GM11168 (cell line): ENCODE results near the gene CDYL.

Experiments
- in situ Hi-C: fragments of 300-500 bp; cut with MboI; formaldehyde crosslinking; loops from one replicate; pipeline ENCODE4 v1.12.0; 2022; ENCODE audit warnings: low sequenced_read_pairs; ENCODE audit not compliant: unreplicated experiment

Gene CDYL

DNA sequence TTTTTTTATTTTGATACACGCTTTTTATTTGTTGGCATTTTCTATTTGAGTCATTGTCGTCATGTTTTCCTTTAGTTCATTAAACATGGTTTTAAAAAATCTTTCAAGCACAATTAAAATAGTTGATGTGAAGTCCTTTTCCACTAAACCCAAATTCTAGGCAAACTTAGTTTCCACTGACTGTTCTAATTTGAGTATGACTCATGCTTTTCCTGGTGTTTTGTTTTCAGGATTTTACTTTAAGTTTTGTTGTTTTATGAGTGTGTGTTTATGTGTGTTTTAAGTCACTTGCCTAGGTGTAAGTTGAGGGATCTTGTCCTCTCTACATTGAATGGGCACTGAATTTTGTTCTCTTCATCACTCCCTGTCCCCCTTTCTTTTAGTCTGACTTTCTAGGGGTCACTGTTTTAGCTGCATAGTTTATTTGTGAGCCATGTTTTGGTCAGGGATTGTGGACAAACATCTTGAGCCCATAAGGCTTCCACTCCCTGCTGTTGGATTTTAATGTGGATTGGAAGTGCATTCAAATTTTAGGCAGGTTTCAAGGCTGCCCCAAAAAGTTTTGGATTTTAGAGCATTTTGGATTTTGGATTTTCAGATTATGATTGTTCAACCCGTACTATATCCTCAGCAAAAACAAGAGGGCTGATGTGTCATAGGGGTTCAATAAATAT lies 94.8 kb downstream of the CDYL start:
- in situ Hi-C loops = no loop called here

DNA sequence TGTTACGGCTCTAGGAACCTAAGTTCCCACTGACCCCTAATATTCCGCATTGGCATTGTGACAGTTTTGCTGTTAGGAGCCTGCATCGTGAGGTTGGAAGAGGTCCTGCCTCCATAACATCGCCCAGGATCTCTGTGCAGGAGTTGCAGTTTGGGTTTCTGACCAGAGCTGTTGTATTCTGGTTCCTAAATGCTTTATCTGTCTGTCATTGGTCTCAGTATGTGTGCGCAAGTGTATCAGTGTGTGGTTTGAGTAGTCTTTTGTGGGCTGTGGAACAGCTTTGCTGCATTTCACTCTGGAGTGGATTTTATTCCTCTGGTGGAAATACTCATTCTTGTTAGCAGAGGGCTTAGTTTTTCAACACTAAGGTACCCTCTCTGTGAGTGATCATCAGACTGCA lies 95.6 kb downstream of the CDYL start:
- in situ Hi-C loops = no loop called here

DNA sequence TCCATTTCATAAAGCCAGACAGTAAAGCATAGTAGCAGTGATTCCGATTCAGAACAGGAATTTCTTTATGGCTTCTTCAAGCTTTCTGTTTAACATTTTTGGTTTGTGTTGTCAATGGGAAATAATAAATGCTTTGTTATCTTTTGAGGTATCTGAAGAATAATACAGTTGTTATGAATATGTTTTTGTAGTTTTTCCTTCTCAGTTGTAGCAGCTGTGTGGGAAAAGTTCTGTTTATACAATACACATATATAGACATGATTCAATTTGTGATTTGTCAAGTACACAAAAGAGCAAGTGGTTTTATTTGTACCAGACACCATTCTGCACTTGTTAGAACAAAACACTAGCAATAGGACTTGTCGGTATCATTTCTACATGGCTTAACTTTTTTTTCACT lies 96.6 kb downstream of the CDYL start:
- in situ Hi-C loops = no loop called here

DNA sequence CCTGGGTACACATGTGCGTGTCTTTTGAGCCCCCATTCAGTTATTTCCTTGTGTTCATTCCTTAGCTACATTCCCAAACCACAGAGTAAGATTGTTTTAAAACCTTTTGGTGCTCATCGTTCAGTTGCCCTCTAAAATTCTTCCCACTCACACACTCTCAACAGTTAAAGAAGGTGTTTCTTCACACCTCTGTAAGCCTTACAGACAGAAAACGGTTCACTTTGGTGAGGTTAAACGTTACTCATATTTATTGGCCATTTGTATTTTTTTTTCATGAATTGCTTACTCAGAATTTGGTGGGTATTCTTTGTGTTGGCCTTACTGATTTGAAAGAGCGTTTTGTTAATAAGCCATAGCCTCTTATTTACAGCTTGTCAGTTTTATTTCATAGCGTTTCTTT lies 97.7 kb downstream of the CDYL start:
- in situ Hi-C loops = no loop called here

DNA sequence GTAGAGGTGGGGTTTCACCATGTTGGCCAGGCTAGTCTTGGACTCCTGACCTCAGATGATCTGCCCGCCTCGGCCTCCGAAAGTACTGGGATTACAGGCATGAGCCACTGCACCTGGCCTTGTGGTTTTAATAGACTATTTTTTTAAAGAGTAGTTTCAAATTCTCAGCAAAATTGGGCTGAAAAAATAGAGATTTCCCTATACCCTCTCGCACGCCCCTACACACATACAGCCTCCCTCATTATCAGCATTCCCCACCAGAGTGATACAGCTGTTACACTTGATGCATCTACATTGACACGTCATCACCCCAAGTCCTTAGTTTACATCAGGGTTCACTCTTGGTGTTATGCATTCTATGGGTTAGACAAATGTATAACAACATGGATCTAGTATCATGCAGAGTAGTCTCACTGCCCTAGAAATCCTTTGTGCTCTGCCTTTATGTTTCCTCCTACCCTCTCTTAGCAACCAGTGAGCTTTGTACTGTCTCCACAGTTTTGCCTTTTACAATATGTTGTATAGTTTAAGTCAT lies 103.6 kb downstream of the CDYL start:
- in situ Hi-C loops = no loop called here

DNA sequence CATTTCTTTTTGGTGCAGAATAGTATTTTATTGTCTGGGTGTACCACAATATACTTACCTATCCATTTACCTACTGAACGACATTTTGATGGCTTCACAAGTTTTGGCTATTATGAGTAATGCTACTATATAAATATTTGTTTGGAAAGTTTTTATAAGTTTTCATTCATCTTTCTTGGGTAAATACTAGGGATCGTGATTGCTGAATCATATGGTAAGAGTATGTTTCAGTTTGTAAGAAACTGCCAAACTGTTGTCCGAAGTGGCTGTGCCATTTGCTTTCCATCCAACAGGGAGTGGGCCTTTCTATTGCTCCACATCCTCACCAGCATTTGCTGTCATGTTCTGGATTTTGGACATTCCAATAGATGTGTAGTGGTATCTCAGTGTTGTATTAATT lies 104.2 kb downstream of the CDYL start:
- in situ Hi-C loops = no loop called here

DNA sequence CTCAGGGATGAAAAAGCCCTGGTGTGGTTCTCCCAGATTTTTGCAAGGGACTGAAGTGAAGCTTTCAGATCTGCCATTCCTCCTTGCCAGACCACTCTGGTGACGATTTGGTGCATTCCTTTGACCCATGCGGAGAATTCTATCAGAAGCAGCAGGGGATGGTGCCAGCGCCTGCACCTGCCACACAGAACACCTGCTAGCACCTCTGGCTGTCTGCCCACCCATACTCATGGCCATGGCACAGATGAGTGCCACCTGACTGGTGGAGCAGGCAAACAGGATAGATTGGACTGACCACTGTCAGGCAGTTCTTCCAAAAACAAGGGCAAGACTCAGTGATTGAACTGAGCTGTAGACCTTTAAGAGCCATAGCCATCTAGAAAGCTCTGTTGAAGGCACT lies 107.1 kb downstream of the CDYL start:
- in situ Hi-C loops = no loop called here

DNA sequence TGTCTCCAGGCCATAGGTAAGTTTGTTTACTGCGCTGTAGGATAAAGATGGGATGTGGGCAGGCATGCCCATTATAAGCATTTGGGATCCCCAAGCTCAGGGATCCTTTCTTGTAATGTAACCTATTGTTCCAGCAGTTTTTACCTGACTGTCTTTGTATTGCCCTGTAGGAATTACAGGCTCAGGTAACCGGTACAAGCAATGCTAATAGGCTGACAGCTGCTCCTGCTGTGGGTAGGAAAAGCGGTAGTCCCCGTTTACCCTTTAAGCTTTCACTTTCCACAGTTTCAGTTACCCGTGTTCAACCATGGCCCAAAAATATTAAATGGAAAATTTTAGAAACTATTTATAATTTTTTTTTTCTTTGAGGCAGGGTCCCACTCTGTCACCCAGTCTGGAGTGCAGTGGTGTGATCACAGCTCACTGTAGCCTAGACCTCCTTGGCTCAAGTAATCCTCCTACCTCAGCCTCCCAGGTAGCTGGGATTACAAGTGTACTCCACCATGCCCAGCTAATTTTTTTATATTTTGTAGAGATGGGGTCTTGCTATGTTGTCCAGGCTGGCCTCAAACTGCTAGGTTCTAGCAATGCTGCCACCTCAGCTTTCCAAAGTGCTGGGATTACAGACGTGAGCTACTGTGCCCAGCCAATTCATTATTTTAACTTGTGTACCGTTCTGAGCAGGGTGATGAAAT lies 108.6 kb downstream of the CDYL start:
- in situ Hi-C loops = no loop called here

DNA sequence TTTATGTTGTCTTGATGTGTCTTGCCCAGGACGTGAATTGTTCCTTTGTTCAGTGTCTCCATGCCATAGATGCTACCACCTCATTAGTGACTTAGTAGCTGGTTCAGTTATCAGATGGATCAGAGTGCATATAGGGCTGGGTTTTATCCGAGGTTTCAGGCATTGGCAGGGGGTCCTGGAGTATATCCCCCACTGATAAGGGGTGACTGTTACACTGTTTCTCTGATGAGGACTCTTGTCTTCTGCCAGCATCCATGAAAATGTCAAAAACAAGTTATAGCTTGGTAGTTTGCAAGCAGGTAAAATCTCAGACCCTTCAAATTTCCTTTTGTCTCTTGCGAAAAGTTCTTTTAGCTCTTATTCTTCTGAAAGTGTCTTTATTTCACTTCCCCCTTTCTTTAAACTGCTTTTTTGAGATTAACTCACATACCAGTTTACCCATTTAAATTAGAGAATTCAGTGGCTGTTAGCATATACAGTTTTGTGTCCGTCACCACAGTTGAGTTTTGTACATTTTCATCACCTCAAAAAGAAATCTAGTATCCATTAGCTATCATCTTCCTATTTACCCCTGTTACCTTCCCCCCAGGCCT lies 109.2 kb downstream of the CDYL start:
- in situ Hi-C loops = no loop called here

DNA sequence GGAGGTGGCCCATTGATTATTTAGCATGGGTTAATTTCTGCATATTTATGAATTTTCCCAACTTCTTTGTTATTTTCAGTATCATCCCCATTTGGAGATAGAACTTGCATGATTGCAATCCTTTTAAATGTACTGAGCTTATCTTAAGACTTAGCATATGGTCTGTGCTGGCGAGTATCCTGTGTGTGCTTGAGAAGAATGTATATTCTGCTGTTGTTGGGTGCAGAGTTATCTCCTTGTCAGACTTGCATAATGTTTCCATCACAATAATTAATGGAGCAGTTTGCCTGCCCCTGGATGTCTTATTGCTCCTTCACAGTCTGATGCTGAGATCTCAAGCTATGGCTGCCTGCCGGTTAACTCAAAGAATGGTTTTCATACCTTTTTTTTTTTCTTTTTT lies 112.6 kb downstream of the CDYL start:
- in situ Hi-C loops = no loop called here

DNA sequence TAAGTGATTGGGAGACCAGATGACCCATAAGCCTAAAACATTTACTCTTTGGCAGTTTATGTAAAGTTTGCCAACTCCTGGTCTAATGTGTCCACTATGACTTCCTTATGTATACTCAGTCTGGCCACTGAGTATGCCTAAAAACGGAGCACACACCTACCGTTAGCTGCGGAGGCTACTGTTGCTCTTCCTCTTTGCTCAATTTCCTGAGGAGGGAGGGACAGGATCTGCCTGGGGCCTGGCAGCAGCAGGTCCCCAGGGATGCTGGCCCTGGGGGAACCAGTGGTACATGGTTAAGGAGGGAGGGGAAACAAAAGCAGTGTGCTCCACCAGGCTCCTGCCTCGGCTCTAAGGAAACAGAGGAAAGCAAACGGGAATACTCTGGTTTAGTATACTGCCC lies 113.5 kb downstream of the CDYL start:
- in situ Hi-C loops = no loop called here

DNA sequence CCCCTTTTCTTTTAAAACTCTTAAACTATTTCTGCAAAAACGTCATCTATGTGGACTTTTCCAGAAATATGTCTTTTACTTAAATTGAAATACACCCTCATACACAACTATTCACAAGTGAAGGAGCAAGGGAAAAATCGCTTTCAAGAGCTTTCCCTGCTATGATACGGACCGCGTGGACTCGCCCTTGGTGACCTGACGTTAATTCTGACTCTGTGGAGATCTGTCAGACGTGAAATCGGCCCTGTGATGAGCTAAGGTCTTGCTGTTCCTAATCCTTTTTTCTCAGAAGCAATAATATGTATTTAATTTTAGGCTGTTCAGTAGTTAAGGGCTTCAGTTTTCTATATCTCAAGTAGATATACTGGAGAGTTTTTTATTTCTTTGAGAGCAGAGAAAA lies 114.0 kb downstream of the CDYL start:
- in situ Hi-C loops = no loop called here

DNA sequence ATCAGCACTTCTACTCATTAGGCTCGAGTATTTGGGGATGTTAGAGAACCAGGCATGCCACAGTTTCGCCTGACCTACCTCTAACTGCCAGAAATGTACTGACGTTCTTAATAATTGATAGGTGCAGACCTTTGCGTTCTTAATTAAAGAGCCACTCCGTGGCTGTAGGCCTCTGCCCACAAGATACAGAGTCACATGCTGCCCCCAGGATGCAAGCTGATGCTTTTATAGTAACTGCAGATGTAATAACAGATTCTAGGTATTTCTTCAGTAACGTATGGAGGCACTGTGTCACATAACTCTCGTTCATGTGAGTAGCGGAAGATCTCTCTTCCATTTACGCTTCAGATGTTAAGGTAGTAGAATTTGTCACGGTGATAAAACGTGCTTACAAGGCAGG lies 114.4 kb downstream of the CDYL start:
- in situ Hi-C loops = no loop called here

DNA sequence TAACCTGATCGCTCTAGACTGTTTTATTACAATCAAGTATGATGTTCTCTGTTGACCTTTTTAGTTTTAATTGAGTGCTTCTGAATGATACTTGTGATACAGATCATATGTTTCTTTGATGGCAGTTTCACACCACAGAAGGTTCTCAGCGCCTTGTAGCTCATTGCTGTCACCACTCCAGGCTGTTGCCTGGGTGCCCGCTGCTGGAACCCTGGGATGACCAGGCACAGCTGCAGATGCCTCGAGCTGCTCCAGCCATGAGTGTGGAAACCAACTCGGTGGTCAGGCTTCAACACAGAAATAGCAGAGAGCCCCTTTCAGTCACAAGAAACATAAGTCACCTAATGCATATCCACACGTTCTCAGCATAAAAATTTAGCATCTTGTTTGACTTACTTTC lies 114.9 kb downstream of the CDYL start:
- in situ Hi-C loops = no loop called here

DNA sequence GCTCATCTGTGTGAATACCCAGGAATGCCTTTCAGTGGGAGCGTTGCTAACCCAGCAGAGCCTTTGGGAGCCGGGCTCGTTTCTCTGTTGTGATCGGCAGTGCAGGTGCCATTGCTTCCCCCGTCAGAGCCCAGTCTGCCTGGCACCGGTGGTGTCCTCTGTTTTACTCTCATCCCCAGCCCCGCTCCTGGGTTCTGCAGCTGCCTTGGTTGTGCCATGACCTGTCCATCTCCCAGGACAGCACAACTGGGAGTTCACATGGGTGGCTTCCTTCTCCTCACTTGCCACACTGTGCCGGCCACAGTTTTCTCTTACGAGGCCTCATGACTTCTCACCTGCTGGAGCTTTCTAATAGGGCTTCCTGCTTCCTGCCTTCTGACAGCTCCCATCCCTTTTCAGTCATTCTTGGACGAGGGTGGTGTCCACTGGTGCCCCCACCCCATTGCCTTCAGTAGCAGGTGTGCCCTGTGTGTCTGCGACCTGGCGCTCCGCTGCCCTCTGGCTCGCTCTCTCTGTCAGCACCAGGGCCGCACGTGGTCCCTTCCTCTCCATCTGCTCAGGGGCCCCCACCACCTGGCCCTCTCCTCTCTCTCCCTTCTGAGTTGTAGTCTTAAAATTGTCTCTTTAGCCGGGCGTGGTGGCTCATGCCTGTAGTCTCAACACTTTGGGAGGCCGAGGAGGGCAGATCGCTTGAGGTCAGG lies 116.7 kb downstream of the CDYL start:
- in situ Hi-C loops = no loop called here

DNA sequence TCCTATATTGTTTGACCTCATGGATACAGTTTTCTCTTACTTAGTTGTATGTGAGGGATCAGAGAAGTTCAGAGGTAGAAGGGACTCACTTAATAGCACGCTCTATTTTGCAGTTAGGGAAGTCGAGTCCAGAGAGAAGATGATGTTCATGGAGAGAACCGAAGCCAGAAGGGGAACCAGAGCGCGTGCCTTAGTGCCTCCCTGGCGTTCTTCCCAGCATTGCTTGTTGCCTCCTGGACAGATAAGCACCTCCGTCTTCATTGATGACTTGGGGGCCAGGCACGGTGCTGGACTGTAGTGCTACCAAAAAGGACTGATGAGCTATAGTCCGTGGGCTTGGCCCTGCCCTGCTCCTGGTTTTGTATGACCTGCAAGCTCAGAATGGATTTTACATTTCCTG lies 117.8 kb downstream of the CDYL start:
- in situ Hi-C loops = no loop called here

DNA sequence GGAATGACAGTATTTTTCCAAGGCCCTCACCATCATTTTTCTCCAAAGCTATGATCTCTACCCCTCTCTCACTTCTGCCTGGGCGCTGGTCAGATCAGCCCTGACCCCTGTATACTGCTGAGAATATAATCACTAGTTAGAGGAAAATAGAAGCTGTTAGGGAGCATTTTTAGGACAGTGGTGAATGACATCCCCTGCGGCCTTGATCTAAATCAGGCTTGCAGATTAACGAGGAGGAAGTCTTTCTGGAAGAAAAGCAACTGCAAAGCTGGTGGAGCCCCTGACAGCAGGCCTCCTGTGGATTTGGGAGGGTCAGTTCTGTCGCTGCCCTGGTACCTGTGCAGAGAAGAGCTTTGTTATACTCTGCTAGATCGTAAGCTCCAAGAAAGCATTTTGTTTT lies 119.8 kb downstream of the CDYL start:
- in situ Hi-C loops = no loop called here

DNA sequence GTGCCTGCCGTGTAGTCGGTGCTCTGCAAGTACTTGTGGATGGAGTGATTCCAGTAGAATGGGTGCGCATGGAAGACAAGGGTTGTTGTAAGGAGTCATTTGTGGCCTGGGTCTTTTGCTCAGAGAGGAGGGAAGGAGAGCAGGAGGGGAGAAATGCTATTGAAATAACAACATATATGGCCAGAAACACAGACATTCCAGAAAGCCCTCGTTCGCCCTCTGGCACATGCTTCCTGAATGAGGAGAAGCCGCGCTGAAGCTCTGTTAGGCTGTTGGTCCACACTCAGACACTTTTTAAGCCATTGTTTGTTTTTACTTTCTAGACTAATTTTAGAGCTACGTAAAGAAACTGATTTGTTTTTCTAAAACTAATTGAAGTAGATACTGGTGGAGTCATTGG lies 120.2 kb downstream of the CDYL start:
- in situ Hi-C loops = no loop called here

DNA sequence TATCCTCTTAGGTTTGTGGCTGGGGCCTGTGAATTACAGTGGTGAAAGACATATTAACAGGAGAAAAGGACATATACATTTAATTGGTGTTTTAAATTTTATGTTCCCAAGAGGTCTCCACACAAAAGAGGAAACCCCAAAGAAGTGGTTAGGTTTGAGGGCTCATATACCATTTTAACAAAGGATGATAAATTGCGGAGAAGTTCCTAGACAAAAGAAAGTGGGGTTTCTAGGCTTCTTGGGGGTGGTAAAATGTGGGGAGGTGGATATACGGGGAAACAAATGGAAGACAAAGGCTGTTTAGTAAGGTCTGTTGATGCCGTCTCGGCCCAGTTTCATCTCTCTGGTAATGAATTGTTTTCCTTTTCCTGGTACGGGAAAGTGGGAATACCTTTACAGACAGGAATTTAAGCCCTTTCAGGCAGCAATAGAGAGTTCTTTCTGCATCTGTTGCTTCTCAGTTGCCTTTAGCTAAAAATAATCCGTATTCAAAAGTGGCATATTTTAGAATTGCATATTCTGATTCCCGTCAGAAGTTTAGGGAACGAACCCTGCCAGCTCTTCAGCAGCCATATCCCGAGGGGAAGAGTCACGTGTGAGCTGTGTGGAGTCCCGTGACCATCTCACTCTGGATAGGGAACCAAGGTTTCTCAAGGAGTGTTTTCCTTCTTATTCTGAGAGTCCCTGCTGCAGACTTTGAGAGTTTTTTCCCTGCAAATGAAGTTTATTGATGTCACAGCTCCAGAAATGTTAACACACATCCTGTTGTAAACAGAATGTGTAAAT lies 123.2 kb downstream of the CDYL start:
- in situ Hi-C loops = no loop called here

DNA sequence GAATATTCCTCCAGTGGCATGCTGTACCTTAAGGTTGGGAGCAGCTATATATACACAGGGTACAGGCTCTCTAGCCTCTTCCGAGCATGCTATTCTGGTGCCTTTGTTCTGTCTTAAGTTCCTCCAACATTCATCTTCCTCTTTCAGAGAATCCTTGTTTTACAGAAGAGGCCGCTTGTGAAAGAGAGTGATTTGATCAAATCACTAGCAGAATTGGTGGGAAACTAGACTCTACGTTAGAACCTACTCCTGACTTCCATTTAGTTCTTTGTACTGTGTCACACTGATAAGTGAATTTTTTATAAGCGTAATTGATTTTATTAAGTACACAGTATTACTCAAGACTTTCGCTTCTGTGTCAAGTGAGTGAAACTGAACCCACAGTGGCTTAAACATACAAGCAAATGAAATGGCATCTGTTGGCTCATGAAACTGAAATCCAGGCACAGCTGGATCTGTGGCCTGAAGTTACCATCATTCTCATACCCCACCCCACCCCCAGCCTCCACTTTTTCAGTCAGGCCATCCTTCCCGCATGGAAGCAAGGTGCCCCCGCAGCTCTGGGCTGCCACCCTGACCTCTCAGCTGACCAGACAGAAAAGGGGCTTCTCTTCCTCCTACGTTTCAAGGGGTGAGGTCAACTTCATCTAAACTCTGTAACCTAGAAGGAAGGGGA lies 125.3 kb downstream of the CDYL start:
- in situ Hi-C loops = no loop called here
